A549 treated with CORT108297 at 1 μM for 4 hours (cell line): ENCODE data around the gene SOWAHB. TPM values are rescaled to one million over a fixed set of nuclear protein-coding genes. Genes with fewer than 3 reads are reported as not detected.

Experiments
- total RNA-seq: library from RNA; stranded (reverse); fragments of 200-300 nt; extraction: Qiagen RNA extraction; gene quantifications from 5 replicates; pipeline ENCODE4 v1.2.3, GENCODE V29; 2022

SOWAHB gene, protein sequence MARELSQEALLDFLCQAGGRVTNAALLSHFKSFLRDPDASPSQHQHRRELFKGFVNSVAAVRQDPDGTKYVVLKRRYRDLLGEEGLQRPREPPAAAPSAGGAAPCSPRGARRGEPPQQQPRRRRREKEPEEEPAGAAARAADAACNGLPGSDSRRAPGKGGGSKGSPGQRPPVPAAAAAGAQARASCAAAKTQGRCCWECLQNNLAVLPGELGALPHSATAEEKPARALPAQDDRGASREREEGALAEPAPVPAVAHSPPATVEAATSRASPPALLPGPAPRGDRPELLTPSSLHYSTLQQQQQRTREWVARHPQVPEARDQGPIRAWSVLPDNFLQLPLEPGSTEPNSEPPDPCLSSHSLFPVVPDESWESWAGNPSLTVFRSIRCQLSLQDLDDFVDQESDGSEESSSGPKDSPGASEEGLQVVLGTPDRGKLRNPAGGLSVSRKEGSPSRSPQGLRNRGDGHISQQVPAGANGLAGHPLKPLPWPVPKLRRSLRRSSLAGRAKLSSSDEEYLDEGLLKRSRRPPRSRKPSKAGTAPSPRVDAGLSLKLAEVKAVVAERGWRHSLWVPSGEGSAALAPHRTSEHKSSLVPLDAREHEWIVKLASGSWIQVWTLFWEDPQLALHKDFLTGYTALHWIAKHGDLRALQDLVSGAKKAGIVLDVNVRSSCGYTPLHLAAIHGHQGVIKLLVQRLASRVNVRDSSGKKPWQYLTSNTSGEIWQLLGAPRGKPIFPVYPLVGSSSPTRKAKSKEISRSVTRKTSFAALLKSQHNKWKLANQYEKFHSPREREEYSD
- total RNA-seq, result 0.02 to 0.05 TPM in 2 of 5 replicates, not detected in the others

DNA sequence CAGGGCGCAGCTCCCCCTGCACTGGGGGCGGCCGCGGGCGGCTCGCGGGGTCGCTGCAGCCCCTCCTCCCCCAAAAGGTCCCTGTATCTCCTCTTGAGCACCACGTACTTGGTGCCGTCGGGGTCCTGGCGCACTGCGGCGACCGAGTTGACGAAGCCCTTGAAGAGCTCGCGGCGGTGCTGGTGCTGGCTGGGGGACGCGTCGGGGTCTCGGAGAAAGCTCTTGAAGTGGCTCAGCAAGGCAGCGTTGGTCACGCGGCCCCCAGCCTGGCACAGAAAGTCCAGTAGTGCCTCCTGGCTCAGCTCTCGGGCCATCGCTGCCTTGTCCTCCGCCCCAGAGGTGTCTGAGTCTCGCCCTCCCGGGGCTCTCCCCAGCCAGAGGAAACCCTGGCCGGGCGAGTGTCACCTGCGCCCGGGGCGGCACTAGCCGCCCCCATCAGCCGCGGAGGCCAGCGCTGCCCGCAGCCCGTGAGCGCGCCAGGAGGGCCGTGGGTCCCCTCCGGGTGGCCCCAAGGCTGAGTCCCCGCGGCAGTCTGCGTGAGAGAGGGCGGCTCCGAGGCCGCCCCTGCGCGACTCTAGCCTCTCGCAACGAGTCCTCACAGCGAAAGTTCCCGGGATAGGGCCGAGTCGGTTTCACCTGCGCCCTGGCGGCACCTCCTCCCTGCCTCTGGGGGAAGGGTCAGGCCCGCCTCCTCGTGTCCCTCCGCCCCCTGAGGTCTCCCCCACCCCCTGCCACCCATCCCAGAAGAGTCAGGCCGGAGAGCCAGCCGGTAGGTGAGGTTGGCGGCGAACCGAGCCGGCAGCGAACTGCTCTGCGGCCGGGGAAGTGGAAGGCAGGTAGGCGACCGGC, at the start of gene SOWAHB:
SOWAHB (minus strand) TSS at position 609 of the 849 bp plus-strand sequence; CDS start at position 314, 295 bp downstream.

Other genes starting within 250 kb of the SOWAHB start
- 26.7 to 38.8 TPM (median 33.8 TPM) in 5 replicates for gene SEPTIN11, start 51.6 kb upstream of the SOWAHB start, total RNA-seq
- gene CCNI, start 177.8 kb upstream of the SOWAHB start, total RNA-seq, result 61.4 to 74.5 TPM (median 63.7 TPM) in 5 replicates